Tibial artery (tissue), 4 donors: Measurements from ENCODE around the gene ATP6V1C2.

Experiments
- DNase-seq, 2 donors: peaks; one replicate each; pipeline ENCODE4 v3.0.0-alpha.2; 2019
- H3K27ac ChIP-seq, 2 donors: fragments of 200-600 bp; sonication (generic) in 1 of 2; 1 replicate in 1 of 2; 2 replicates in 1 of 2; pipeline ENCODE4 v1.5.1; 2018 to 2019; ENCODE audit warnings: mild to moderate bottlenecking in 1 of 2
- H3K27me3 ChIP-seq, 2 donors: fragments of 200-600 bp; sonication (generic) in 1 of 2; one replicate each; pipeline versions ENCODE4 v1.5.1 to v1.6.0; 2016 to 2019
- H3K36me3 ChIP-seq, 3 donors: fragments of 200-600 bp; sonication (generic) in 2 of 3; one replicate each; pipeline ENCODE4 v1.5.1; 2016 to 2019; ENCODE audit warnings: mild to moderate bottlenecking in 2 of 3
- H3K4me1 ChIP-seq, 4 donors: fragments of 200-600 bp; sonication (generic) in 2 of 4; 1 replicate in 3 of 4; 2 replicates in 1 of 4; pipeline ENCODE4 v1.5.1; 2016 to 2019
- H3K4me3 ChIP-seq, 2 donors: fragments of 200-600 bp; sonication (generic) in 1 of 2; 1 replicate in 1 of 2; 2 replicates in 1 of 2; pipeline ENCODE4 v1.5.1; 2018 to 2019; ENCODE audit warnings: mild to moderate bottlenecking in 2 of 2
- H3K9me3 ChIP-seq, 3 donors: fragments of 200-600 bp; sonication (generic) in 1 of 3; one replicate each; pipeline ENCODE4 v1.5.1; 2016 to 2019
- intact Hi-C: fragments of 100-400 bp; cut with DNase I; formaldehyde crosslinking; loops from one replicate; pipeline ENCODE4 v1.15.0; 2023; ENCODE audit warnings: low total_unique reads
- TF ChIP-seq, protein P1 (sequence below), 2 experiments: fragments of 200-600 bp in 1 of 2; fragments of 450-650 bp in 1 of 2; IDR thresholded peaks; one replicate each; pipeline ENCODE4 v1.5.1; 2017 to 2019; ENCODE audit warnings: antibody characterized with exemption in 2 of 2, mild to moderate bottlenecking in 1 of 2, moderate library complexity in 1 of 2

ATP6V1C2 gene

DNA sequence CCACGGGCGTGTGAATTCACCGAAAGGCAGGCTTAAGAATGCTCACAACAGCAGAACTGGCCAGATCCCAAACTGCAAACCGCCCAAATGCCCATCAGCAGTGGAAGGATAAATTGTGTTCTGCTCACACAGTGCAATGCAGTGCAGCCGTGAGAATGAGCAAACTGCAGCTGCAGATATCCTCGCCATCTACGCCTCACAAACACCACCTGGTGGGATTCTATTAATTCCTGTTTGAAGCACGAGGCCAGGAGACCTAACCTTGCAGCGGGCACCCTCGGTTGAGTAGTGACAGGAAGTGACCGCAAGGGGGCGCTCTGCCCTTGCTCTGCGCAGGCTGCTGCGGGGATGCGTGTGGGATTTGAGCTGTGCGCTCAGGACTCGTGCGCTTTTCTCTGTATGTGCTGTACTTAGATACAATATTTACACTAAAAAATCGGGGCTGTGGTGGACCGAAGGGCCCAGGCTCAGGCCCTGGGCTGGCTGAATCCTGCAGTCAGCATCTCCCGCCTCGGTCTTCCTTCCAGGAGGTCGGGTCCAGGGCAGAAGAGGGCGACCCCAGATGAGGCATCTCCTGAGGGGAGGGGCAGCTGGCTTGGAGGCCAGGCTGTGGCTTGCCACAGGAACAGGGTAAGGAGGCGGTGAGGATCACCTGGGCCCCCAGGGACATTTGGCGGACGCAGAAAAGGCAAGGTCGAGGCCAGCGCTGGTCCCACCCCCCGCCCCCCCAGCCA is 110.9 kb downstream of the ATP6V1C2 start:
- peaks cover 0 to 63% of the 10 kb centered on the region in 2 donors for H3K27me3 ChIP-seq
- H3K9me3 ChIP-seq = no peaks in the 10 kb centered on the region
- H3K36me3 ChIP-seq = no peaks in the 10 kb centered on the region
- intact Hi-C loops = loop anchor here (2.0 kb wide), 1 partner anchor 292 kb away; no protein-coding TSS in a partner anchor
- H3K4me3 ChIP-seq = no peak overlapping the region
- TF ChIP-seq, protein P1, sequence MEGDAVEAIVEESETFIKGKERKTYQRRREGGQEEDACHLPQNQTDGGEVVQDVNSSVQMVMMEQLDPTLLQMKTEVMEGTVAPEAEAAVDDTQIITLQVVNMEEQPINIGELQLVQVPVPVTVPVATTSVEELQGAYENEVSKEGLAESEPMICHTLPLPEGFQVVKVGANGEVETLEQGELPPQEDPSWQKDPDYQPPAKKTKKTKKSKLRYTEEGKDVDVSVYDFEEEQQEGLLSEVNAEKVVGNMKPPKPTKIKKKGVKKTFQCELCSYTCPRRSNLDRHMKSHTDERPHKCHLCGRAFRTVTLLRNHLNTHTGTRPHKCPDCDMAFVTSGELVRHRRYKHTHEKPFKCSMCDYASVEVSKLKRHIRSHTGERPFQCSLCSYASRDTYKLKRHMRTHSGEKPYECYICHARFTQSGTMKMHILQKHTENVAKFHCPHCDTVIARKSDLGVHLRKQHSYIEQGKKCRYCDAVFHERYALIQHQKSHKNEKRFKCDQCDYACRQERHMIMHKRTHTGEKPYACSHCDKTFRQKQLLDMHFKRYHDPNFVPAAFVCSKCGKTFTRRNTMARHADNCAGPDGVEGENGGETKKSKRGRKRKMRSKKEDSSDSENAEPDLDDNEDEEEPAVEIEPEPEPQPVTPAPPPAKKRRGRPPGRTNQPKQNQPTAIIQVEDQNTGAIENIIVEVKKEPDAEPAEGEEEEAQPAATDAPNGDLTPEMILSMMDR (IDR thresholded peaks at IDR 0.05) = peak; percentile 78 to 96
- H3K4me1 ChIP-seq = peaks cover 0 to 11% (median 2%) of the 10 kb centered on the region in 4 donors
- no peak overlapping the region for H3K27ac ChIP-seq
- peak; percentile 64 to 80 for DNase-seq

DNA sequence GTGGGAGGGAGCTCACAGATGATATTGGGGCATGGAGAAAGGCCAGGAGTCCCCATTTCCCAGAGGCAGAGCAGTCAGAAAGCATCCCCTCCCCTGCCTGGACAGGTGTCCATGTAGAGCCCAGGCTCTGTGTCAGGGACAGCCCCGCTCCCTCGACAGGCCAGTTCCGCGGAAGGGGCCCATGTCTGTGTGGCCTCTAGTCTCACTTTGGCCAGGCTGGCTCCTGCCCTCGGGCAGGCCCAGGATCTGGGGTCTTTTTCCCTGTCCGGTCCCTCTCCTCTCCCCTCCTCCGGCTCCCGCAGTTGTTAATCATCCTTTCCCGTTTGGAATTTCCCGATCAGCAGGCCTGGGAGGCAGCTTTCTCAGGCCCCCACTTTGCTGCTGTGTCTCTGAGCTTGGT is 111.6 kb downstream of the ATP6V1C2 start:
- Histone ChIP-seq H3K4me3 (no peak overlapping the region), H3K27ac (no peak overlapping the region), H3K27me3 (peaks cover 0 to 63% of the 10 kb centered on the region in 2 donors), H3K4me1 (peaks cover 0 to 11% (median 2%) of the 10 kb centered on the region in 4 donors), H3K36me3 (no peaks in the 10 kb centered on the region), H3K9me3 (no peaks in the 10 kb centered on the region)
- no peak for DNase-seq
- TF ChIP-seq, protein P1 (IDR thresholded peaks at IDR 0.05) = no peak
- intact Hi-C loops = loop anchor here (2.0 kb wide), 1 partner anchor 292 kb away; no protein-coding TSS in a partner anchor

DNA sequence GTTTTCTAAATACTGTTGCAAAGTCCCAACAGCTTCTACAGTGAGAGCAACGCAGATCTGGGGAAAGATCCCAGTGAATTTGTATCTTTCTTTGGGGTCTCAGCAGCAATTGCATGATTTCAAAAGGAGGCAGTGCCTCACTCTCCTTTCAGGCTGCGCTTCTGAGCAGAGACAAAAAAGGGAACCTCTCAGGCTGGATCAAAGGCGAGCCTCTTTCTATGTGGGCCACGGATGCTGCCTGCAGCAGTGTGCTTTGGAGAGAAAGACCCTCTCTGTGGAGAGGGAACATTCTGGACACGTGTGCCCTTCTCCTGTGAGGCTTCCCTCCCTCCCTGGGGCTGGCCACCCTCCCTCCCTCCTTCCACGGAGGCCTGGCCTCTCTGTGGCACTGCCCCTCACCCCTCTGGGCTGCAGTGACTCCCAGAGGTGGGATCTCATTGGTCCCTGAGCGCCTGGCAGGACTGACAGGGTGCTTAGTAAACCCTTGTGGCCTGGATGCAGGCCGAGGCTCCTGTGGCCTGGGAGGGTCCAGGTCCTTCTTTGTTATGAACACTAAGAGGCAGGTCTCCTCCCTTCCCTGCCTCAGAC is 112.7 kb downstream of the ATP6V1C2 start:
- H3K4me3 ChIP-seq = no peak overlapping the region
- no peak for DNase-seq
- no peaks in the 10 kb centered on the region for H3K36me3 ChIP-seq
- TF ChIP-seq, protein P1 (IDR thresholded peaks at IDR 0.05) = no peak
- no peaks in the 10 kb centered on the region for H3K9me3 ChIP-seq
- intact Hi-C loops = no loop called here
- H3K27me3 ChIP-seq = peaks cover 0 to 66% of the 10 kb centered on the region in 2 donors
- H3K27ac ChIP-seq = no peak overlapping the region
- H3K4me1 ChIP-seq = peaks cover 0 to 11% (median 2%) of the 10 kb centered on the region in 4 donors
